ENCODE data around the gene SPINT1.

SPINT1 gene

DNA sequence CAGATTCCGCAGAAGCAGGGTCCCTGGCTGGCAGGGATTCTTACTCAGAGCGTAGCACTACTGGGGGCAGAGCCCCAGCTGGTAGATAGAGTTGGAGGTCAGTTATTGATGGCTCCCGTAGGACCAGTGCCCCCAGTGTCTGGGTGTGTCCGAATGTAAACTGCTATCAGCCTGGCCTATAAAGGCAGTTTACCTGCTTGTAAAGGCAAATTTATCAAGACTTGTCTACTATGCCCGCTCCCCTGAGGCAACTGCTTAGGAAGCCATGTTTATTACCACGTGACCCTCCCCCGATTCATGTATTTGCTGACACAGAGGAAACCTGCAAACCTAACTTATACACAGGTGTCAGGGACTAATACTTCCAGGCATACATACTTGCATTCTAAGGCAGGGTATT is 14.7 kb upstream of the SPINT1 start:
- DNase-seq (ENCODE audit: low read depth): no peak

DNA sequence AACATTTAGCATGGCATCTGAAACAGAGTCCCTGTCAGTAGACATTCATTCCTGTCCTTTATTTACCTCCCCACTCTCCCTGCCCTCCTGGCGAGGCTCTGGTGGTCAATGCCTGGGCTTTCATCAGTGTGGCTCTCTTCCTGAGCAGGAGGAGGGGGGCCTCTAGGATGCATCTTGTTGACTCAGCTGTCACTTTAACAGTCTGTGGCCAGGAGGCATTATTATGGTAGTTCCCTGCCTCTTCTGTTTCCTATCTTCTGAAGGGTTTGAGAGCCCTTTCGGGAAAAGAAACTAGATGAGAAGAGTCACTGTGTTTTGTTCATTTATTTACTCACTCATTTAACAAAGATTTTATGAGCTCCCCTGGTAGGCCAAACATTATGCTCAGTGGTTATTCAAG is 13.0 kb upstream of the SPINT1 start:
- DNase-seq (ENCODE audit: low read depth): no peak

DNA sequence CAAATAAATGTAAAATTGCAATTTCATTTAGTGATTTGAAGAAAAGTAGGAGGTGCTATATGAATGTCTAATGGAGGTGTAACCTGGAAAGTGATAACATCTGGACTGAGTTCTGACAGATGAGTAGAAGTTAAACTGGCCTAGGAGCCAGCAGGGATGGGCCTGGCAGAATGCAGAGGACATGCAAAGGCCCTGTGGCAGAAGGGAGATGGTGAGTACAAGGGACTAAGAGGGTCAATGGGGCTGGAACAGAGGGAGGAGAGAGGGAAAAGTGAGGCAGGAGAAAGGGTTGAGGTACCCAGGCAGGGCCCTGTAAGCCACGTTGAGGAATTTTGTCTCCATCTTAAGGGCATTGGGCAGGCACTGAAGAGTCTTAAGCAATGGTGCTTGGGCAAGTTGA is 12.0 kb upstream of the SPINT1 start:
- no peak for DNase-seq (ENCODE audit: low read depth)

GRCh38 chr15:40832903-40833302 is 10.9 kb upstream of the SPINT1 start:
- no peak for DNase-seq (ENCODE audit: low read depth)

DNA sequence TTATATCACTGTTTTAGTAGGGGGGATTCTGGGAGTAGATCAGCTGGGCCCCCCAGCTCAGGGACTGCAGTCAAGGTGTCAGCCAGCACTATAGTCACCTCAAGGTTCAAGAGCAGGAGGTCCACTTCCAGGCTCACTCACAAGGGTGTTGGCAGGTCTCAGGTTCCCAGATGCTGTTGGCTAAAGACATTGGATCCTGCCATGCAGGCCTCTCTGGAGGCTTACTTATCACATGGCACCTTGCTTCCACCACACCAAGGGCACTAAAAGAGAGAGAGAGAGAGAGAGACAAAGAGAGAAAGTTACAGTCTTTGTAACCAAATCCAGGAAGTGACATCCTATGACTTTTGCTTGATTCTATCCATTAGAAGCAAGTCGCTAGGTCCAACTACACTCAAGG is 7.8 kb upstream of the SPINT1 start:
- DNase-seq (ENCODE audit: low read depth): no peak

GRCh38 chr15:40838756-40839155 is 5.1 kb upstream of the SPINT1 start:
- no peak for DNase-seq (ENCODE audit: low read depth)

GRCh38 chr15:40841741-40842140 is 2.1 kb upstream of the SPINT1 start:
- DNase-seq (ENCODE audit: low read depth): no peak

- no peak for DNase-seq (ENCODE audit: low read depth)
Measured at GRCh38 chr15:40843261-40843884, 475 bp upstream of the SPINT1 start.

GRCh38 chr15:40844696-40845030 is 815 bp downstream of the SPINT1 start:
- DNase-seq (ENCODE audit: low read depth): peak; percentile 4

- DNase-seq (ENCODE audit: low read depth): no peak
Measured at GRCh38 chr15:40845036-40845435, 1.2 kb downstream of the SPINT1 start.

- no peak for DNase-seq (ENCODE audit: low read depth)
Measured at GRCh38 chr15:40845511-40846284, 1.9 kb downstream of the SPINT1 start.

DNA sequence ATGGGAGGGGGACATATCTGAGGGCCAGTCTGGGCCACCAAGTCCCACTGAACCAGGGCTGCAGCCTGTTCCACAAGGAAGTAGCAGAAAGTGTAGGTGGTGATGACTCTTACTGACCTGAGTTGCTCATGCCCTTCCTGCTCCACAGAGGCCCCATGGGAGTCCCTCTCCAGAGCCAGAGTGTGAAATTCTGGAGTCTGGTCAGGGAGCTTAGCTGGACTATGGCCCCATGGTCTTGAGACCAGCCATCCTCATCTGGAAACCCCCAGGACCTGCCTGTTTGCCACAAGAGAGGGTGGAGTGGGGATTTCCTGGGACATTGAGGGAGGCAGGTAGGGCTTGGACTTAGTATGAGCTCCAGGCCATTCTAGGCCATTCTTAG is 3.0 kb downstream of the SPINT1 start:
- DNase-seq (ENCODE audit: low read depth): no peak

DNA sequence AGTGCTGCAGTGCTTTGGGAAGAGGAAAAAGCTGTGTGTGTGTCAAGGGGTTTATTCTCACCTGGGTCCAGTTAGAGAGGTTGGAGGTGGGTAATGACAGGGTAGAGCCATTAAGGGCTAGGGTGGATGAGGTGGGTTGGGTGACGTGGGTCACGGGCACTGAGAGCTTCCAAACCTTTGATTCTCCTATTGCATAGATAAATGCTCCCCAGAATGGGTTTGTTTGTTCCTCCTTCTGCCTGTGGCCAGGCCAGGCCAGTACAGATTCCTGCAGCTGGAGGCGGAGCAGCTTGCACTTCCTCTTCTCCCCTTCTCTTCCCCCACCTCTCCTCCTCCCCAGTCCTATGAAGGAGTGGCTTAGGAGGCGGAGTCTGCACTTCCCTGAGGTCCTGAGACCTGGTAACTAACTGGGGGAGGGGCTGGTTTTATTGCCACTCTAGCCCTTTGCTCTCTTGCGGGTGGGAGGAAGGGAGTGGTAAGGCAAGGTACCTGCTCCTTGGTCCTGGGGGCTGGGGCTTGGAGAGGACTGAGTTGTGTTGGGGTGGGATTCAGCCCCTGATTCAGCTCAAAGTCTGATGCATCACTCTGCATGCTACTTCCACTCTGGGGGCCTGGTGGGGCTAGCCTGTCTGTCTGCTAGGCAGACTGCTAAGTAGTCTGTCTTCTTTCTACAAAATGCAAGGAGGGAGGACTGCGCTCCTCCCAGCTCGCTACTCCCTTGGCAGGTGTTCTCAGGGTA is 3.5 kb downstream of the SPINT1 start:
- DNase-seq (ENCODE audit: low read depth): no peak

DNA sequence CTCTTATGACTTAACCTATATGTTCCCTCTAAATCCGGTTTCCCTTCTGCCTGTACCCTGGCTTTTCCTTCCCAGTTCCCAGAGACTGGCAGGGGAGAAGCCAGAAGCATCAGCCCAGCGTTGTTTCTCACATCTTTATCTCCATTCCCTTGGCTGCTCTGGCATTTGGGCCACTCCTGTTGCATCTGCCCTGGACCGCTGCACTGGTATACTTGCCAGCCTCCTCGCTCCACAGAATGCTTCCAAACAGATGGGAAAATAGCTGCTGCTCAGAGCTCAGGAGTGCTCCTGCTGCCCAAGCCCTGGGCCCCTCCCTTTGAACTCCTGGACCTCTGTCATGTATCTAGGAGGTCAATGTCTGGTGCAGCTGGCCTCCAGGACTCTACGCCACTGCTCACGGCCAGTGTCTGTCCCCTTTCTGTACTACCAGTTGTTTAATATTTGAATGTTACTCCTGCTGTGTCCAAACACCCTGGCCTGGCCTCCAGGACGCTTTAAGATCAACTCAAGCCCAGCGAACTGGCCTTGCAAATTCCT is 6.8 kb downstream of the SPINT1 start:
- no peak for DNase-seq (ENCODE audit: low read depth)

- no peak for DNase-seq (ENCODE audit: low read depth)
Measured at GRCh38 chr15:40852529-40852928, 8.7 kb downstream of the SPINT1 start.

DNA sequence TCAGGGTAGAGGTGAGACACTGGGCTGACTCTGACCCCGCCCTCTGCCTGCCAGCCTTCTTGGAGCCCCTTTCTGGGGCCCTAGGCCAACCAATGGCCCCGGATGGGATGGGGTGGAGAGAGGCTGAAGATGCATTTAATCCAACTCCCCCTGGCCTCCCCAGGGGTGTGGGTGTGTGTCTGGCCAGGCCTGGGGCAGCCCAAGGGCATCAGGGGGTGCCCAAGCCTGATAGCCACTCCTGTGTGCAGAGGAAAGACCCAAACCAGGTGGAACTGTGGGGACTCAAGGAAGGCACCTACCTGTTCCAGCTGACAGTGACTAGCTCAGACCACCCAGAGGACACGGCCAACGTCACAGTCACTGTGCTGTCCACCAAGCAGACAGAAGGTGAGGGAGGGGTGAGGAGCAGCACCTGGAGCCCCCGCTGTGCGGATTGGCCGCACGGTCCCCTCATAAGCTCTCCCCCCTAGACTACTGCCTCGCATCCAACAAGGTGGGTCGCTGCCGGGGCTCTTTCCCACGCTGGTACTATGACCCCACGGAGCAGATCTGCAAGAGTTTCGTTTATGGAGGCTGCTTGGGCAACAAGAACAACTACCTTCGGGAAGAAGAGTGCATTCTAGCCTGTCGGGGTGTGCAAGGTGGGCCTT is 9.5 kb downstream of the SPINT1 start:
- DNase-seq (ENCODE audit: low read depth): no peak

DNA sequence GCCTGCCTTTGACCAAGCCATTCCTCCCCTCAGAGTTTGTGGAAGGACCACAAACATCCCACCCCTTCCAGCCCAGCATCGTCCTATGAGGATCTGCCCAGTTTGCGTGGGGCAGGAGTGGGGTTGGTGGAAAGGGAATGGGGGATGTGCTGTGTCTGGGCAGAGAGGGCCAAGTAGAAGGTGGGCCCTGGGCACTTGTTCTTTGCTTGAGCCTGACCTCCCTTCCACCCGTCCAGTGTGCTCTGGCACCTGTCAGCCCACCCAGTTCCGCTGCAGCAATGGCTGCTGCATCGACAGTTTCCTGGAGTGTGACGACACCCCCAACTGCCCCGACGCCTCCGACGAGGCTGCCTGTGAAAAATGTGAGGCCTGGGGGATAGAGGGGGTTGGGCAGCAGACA is 10.3 kb downstream of the SPINT1 start:
- DNase-seq (ENCODE audit: low read depth): no peak

GRCh38 chr15:40855706-40856234 is 11.9 kb downstream of the SPINT1 start:
- DNase-seq (ENCODE audit: low read depth): no peak

GRCh38 chr15:40856746-40857145 is 12.9 kb downstream of the SPINT1 start:
- DNase-seq (ENCODE audit: low read depth): no peak

GRCh38 chr15:40857601-40858341 is 13.9 kb downstream of the SPINT1 start:
- peak; percentile 55 for DNase-seq (ENCODE audit: low read depth)

GRCh38 chr15:40858706-40859105 is 14.9 kb downstream of the SPINT1 start:
- DNase-seq (ENCODE audit: low read depth): no peak
